Kidney epithelial cell (primary cell): Measurements from ENCODE around the gene C20orf204. TPM values are rescaled to one million over a fixed set of nuclear protein-coding genes. Genes with fewer than 3 reads are reported as not detected.
"Not testable (repeated sequence)": the region's sequence is repeated elsewhere in the genome, so short reads cannot be mapped to it uniquely, and the experiment has no call there.

ENCODE experiments used
- DNase-seq: peaks from one replicate; pipeline ENCODE4 v3.0.0-alpha.2; 2010; ENCODE audit warnings: low read depth
- H3K27me3 ChIP-seq: 2 replicates; pipeline ENCODE4 v1.6.0; 2011; ENCODE audit warnings: low read length; ENCODE audit not compliant: control insufficient read depth, insufficient read depth
- H3K36me3 ChIP-seq: 2 replicates; pipeline ENCODE4 v1.5.1; 2011; ENCODE audit warnings: low read length; ENCODE audit not compliant: control insufficient read depth, insufficient read depth
- H3K4me3 ChIP-seq: 2 replicates; pipeline ENCODE4 v1.5.1; 2011; ENCODE audit warnings: low read depth, mild to moderate bottlenecking, control low read depth, low read length
- total RNA-seq: library from RNA; depleted of rRNA; stranded (reverse); fragments of >200 nt; gene quantifications from 2 replicates; pipeline ENCODE4 v1.2.3, GENCODE V29; 2015
- TF ChIP-seq, protein P1 (sequence below): IDR thresholded peaks from 2 replicates; pipeline ENCODE4 v1.5.1; 2011; ENCODE audit warnings: mild to moderate bottlenecking, moderate library complexity, low read length, control low read depth, inconsistent platforms; ENCODE audit not compliant: insufficient read depth, poor library complexity, severe bottlenecking

Gene C20orf204
- total RNA-seq, 1 donor from 2014 or later: 0.21 TPM

DNA sequence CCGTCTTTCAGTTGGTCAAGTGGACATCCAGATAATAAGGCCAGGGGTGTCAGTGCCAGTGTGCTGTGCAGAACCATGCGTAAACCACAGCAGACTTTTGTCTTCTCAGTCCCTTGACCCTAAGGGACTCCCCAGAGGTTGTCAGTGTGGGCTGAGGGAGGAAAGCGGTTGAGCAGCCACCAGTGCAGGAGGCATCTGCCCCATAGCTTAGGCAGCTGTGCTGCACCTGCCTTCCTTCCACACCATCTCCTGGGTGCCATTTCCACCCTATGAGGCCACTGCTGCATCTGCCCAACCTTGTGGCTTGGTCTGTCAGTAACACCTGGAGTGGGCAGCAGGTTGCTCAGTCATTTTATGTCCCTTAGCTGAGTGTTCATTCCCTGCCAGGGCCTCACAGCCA lies 29.1 kb upstream of the C20orf204 start:
- Histone ChIP-seq H3K4me3 (no peak overlapping the region), H3K36me3 (peaks cover 6% of the 10 kb centered on the region), H3K27me3 (no peaks in the 10 kb centered on the region)
- TF ChIP-seq, protein P1, sequence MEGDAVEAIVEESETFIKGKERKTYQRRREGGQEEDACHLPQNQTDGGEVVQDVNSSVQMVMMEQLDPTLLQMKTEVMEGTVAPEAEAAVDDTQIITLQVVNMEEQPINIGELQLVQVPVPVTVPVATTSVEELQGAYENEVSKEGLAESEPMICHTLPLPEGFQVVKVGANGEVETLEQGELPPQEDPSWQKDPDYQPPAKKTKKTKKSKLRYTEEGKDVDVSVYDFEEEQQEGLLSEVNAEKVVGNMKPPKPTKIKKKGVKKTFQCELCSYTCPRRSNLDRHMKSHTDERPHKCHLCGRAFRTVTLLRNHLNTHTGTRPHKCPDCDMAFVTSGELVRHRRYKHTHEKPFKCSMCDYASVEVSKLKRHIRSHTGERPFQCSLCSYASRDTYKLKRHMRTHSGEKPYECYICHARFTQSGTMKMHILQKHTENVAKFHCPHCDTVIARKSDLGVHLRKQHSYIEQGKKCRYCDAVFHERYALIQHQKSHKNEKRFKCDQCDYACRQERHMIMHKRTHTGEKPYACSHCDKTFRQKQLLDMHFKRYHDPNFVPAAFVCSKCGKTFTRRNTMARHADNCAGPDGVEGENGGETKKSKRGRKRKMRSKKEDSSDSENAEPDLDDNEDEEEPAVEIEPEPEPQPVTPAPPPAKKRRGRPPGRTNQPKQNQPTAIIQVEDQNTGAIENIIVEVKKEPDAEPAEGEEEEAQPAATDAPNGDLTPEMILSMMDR: no peak
- no peak for DNase-seq

DNA sequence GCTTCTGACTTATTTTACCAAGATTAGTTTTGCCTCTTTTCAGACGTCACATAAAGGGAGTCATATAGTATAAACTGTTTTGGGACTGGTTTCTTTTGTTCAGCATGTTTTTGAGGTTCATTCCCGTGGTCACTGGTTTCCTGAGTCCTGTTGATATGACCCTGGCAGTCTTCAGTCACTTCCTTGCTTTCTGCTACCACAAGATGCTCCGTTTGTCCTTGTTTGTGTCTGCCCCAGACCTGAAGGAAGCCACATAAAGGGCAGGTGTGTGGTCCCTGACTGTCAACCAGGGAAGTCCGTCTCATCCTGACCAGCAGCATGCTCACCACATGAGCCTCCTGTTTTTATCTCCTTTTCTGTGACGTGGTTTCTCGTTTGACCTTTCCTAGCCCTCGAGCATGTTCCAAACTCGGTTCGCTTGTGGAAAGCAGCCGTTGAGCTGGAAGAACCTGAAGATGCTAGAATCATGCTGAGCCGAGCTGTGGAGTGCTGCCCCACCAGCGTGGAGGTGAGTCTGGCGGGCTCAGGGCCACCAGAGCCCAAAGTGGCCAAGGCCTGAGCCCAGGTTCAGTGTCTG lies 26.1 kb upstream of the C20orf204 start:
- H3K27me3 ChIP-seq: no peaks in the 10 kb centered on the region
- TF ChIP-seq, protein P1: no peak
- no peak overlapping the region for H3K4me3 ChIP-seq
- DNase-seq: no peak
- peaks cover 6% of the 10 kb centered on the region for H3K36me3 ChIP-seq

DNA sequence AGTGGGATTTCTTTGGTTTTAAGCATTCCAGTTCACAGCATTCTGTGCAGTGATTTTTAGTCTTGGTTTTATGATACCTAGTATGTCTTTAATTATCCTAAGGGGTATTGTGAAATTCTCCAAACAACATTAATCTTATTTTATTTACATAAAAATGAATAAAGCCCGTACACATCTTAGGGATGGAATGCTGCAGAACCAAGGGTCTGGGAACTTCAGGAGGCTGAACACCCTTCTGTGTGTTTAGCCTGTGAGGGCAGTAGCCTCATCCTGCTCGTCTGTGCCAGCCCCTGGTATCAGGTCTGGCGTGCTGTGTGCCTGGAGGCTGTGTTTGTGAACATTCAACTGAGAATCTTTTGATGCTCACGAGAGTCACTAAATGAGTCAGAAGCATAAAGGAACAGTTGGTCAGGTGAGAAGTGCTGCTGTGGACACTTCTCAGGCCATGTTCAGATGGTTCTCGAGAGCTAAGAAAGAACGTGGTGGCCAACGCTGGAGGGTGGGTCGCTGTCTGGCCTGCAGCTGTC lies 25.2 kb upstream of the C20orf204 start:
- Histone ChIP-seq H3K27me3 (no peaks in the 10 kb centered on the region), H3K36me3 (peaks cover 6% of the 10 kb centered on the region), H3K4me3 (no peak overlapping the region)
- no peak for DNase-seq
- TF ChIP-seq, protein P1: no peak

DNA sequence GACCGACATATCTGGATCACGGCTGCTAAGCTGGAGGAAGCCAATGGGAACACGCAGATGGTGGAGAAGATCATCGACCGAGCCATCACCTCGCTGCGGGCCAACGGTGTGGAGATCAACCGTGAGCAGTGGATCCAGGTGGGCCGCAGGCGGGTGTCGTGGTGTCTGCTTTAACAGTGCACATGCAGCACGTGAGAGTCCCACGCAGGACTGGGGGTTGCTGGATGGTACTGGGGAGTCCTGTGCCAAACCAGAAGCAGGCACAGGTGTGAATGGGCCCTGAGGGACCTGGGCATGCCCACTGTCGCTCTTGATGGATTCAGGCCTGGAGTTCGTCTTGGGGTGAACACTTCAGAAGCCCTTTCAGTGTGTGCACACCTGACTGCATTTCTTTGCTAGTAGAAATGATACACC lies 24.6 kb upstream of the C20orf204 start:
- peaks cover 6% of the 10 kb centered on the region for H3K36me3 ChIP-seq
- no peak for DNase-seq
- TF ChIP-seq, protein P1: no peak

DNA sequence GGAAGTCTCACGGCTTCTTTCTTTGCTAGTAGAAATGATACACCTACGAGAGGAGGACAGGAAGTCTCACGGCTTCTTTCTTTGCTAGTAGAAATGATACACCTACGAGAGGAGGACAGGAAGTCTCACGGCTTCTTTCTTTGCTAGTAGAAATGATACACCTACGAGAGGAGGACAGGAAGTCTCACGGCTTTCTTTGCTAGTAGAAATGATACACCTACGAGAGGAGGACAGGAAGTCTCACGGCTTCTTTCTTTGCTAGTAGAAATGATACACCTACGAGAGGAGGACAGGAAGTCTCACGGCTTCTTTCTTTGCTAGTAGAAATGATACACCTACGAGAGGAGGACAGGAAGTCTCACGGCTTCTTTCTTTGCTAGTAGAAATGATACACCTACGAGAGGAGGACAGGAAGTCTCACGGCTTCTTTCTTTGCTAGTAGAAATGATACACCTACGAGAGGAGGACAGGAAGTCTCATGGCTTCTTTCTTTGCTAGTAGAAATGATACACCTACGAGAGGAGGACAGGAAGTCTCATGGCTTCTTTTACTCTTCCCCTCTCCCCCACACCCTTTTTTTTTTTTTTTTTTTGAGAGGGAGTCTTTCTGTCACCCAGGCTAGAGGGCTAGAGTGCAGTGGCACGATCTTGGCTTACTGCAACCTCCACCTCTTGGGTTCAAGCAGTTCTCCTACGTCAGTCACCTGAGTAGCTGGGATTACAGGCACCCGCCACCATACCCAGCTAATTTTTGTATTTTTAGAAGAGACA lies 23.4 kb upstream of the C20orf204 start:
- H3K36me3 ChIP-seq, DNase-seq, H3K27me3 ChIP-seq, H3K4me3 ChIP-seq: not testable (repeated sequence)

More for the DNA sequence above, 24.6 kb upstream of the C20orf204 start:
- Histone ChIP-seq H3K27me3 (no peaks in the 10 kb centered on the region), H3K4me3 (no peak overlapping the region)

DNA sequence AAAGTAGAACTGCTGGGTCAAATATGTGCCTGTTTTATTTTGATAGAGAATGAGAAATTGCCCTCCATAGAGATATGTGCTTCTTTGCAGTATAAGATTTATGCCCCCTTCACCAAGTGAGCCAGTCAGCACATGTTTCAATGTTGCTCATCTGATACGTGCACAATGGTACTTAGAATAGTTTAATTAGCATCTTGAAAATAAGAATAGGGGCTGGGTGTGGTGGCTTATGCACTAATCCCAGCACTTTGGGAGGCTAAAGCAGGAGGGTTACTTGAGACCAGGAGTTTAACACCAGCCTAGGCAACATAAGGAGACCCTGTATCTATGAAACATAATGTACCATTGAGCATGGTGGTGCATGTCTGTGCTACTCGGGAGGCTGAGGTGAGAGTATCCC lies 20.3 kb upstream of the C20orf204 start:
- Histone ChIP-seq H3K4me3 (no peak overlapping the region), H3K36me3 (peaks cover 2% of the 10 kb centered on the region), H3K27me3 (no peaks in the 10 kb centered on the region)
- no peak for DNase-seq
- TF ChIP-seq, protein P1: no peak
